GM12878 (cell line): ENCODE measurements around the gene AKNA. TPM values are rescaled to one million over a fixed set of nuclear protein-coding genes. Genes with fewer than 3 reads are reported as not detected.

Source experiments
- CBX5 ChIP-seq: sonication (generic); IDR thresholded peaks from 2 replicates; pipeline ENCODE4 v1.6.1; 2016; ENCODE audit warnings: low read depth, moderate library complexity, mild to moderate bottlenecking, inconsistent platforms
- HDAC6 ChIP-seq: fragments of 200-600 bp; sonication (generic); IDR thresholded peaks from one replicate; pipeline ENCODE4 v1.8.0; 2017; ENCODE audit warnings: antibody characterized with exemption; ENCODE audit not compliant: unreplicated experiment
- MTA2 ChIP-seq: fragments of 450-650 bp; IDR thresholded peaks from 2 replicates; pipeline ENCODE4 v1.6.1; 2016; ENCODE audit warnings: low read depth, mild to moderate bottlenecking, moderate library complexity
- NBN ChIP-seq: fragments of 450-650 bp; IDR thresholded peaks from 2 replicates; pipeline ENCODE4 v1.6.1; 2016
- NFYB ChIP-seq: IDR thresholded peaks from 2 replicates; pipeline ENCODE4 v1.6.1; 2011; ENCODE audit warnings: low read depth, mild to moderate bottlenecking, low read length, improper control_type of control experiment, moderate library complexity; ENCODE audit not compliant: insufficient read depth
- RBBP5 ChIP-seq: fragments of 200-600 bp; sonication (generic); conservative IDR thresholded peaks from 2 replicates; pipeline ENCODE4 v1.6.1; 2016
- USF1 ChIP-seq: IDR thresholded peaks from 2 replicates; pipeline ENCODE4 v1.6.1; 2011; ENCODE audit warnings: borderline replicate concordance, low read depth, mild to moderate bottlenecking, moderate library complexity, mixed read lengths, low read length; ENCODE audit not compliant: insufficient read depth; ENCODE audit errors: extremely low read length
- polyA plus RNA-seq, 11 experiments: library from polyadenylated mRNA; depleted of rRNA in 4 of 11; unstranded in 6 of 11; stranded (reverse) in 5 of 11; fragments of >200 nt; fragmentation: Nextera tagmentation in 4 of 11; fragmentation: Illumina TruSeq in 1 of 11; extraction: Ambion mirVana in 4 of 11; extraction: Trizol in 1 of 11; gene quantifications; 1 replicate in 1 of 11; 2 replicates in 10 of 11; pipeline versions ENCODE4 v1.2.1 to v1.2.3, GENCODE V29; 2011 to 2016; ENCODE audit warnings: inconsistent platforms in 2 of 11, missing spikeins in 2 of 11, low read depth in 1 of 11
- total RNA-seq, 4 experiments: library from RNA; depleted of rRNA in 3 of 4; stranded (reverse); fragments of >200 nt in 3 of 4; fragmentation: Illumina TruSeq in 1 of 4; extraction: Trizol in 1 of 4; gene quantifications; 2 replicates each; pipeline versions ENCODE4 v1.2.1 to v1.2.3, GENCODE V29; 2013 to 2021
- TF ChIP-seq, protein P1 (sequence below): fragments of 450-650 bp; IDR thresholded peaks from 2 replicates; pipeline ENCODE4 v1.6.1; 2017; ENCODE audit warnings: mild to moderate bottlenecking, moderate library complexity
- TF ChIP-seq, protein P2 (sequence below): fragments of 450-650 bp; IDR thresholded peaks from 2 replicates; pipeline ENCODE4 v1.6.1; 2017; ENCODE audit warnings: borderline replicate concordance
- TF ChIP-seq, protein P3 (sequence below): fragments of 450-650 bp; IDR thresholded peaks from 2 replicates; pipeline ENCODE4 v1.6.1; 2017; ENCODE audit warnings: mild to moderate bottlenecking, low read depth, inconsistent platforms; ENCODE audit not compliant: poor library complexity, severe bottlenecking

AKNA gene
- total and polyA plus RNA-seq, 10 of the 15 experiments (the other 5 are each of a cell fraction or from before 2014, with no cell fraction given): 1.6 to 132 (median 35.3) TPM

GRCh38 chr9:114286146-114286679, 101.6 kb downstream of the AKNA start (continued):
- TF ChIP-seq, protein P1, sequence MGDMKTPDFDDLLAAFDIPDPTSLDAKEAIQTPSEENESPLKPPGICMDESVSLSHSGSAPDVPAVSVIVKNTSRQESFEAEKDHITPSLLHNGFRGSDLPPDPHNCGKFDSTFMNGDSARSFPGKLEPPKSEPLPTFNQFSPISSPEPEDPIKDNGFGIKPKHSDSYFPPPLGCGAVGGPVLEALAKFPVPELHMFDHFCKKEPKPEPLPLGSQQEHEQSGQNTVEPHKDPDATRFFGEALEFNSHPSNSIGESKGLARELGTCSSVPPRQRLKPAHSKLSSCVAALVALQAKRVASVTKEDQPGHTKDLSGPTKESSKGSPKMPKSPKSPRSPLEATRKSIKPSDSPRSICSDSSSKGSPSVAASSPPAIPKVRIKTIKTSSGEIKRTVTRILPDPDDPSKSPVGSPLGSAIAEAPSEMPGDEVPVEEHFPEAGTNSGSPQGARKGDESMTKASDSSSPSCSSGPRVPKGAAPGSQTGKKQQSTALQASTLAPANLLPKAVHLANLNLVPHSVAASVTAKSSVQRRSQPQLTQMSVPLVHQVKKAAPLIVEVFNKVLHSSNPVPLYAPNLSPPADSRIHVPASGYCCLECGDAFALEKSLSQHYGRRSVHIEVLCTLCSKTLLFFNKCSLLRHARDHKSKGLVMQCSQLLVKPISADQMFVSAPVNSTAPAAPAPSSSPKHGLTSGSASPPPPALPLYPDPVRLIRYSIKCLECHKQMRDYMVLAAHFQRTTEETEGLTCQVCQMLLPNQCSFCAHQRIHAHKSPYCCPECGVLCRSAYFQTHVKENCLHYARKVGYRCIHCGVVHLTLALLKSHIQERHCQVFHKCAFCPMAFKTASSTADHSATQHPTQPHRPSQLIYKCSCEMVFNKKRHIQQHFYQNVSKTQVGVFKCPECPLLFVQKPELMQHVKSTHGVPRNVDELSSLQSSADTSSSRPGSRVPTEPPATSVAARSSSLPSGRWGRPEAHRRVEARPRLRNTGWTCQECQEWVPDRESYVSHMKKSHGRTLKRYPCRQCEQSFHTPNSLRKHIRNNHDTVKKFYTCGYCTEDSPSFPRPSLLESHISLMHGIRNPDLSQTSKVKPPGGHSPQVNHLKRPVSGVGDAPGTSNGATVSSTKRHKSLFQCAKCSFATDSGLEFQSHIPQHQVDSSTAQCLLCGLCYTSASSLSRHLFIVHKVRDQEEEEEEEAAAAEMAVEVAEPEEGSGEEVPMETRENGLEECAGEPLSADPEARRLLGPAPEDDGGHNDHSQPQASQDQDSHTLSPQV: no peak
- TF ChIP-seq CBX5 (no peak), HDAC6 (no peak), MTA2 (no peak), NFYB (no peak), USF1 (no peak), NBN (no peak), RBBP5 (no peak)
- TF ChIP-seq, protein P2, sequence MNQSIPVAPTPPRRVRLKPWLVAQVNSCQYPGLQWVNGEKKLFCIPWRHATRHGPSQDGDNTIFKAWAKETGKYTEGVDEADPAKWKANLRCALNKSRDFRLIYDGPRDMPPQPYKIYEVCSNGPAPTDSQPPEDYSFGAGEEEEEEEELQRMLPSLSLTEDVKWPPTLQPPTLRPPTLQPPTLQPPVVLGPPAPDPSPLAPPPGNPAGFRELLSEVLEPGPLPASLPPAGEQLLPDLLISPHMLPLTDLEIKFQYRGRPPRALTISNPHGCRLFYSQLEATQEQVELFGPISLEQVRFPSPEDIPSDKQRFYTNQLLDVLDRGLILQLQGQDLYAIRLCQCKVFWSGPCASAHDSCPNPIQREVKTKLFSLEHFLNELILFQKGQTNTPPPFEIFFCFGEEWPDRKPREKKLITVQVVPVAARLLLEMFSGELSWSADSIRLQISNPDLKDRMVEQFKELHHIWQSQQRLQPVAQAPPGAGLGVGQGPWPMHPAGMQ: no peak
- TF ChIP-seq, protein P3, sequence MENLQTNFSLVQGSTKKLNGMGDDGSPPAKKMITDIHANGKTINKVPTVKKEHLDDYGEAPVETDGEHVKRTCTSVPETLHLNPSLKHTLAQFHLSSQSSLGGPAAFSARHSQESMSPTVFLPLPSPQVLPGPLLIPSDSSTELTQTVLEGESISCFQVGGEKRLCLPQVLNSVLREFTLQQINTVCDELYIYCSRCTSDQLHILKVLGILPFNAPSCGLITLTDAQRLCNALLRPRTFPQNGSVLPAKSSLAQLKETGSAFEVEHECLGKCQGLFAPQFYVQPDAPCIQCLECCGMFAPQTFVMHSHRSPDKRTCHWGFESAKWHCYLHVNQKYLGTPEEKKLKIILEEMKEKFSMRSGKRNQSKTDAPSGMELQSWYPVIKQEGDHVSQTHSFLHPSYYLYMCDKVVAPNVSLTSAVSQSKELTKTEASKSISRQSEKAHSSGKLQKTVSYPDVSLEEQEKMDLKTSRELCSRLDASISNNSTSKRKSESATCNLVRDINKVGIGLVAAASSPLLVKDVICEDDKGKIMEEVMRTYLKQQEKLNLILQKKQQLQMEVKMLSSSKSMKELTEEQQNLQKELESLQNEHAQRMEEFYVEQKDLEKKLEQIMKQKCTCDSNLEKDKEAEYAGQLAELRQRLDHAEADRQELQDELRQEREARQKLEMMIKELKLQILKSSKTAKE: no peak
- TF ChIP-seq, all 136 proteins: peak for 0
